SK-N-SH (cell line): ENCODE data around the gene SLC11A1. TPM values are rescaled to one million over a fixed set of nuclear protein-coding genes. Genes with fewer than 3 reads are reported as not detected.
A peak's percentile ranks its signal among the peaks of the same experiment; 100 is the strongest.

Experiments used
- CTCF ChIA-PET: fragments of 300-600, 350-600 bp; formaldehyde crosslinking; extraction: SDS; loops from one replicate; lab custom pipeline; 2021; lab: Yijun Ruan, JAX
- POLR2A ChIA-PET: fragments of 350-600 bp; sonication (Branson Sonifier 250); formaldehyde crosslinking; extraction: SDS; loops from one replicate; lab custom pipeline; 2020; ENCODE audit warnings: antibody characterized with exemption, inconsistent platforms; lab: Yijun Ruan, JAX
- DNase-seq: peaks from one replicate; pipeline ENCODE4 v3.0.0; 2012
- H2AFZ ChIP-seq: fragments of 200-600 bp; sonication (generic); 2 replicates; pipeline ENCODE4 v1.8.1; 2016; ENCODE audit warnings: antibody characterized with exemption, mild to moderate bottlenecking, low read depth
- H3F3A ChIP-seq: fragments of 200-600 bp; sonication (generic); replicated peaks from 2 replicates; pipeline ENCODE3; 2016; ENCODE audit warnings: antibody characterized with exemption, mild to moderate bottlenecking; ENCODE audit not compliant: insufficient read depth
- H3K27ac ChIP-seq, 2 experiments: fragments of 200-500 bp in 1 of 2; fragments of 200-600 bp in 1 of 2; sonication (Bioruptor generic) in 1 of 2; sonication (generic), shearing (Covaris generic) in 1 of 2; 2 replicates each; pipeline versions ENCODE4 v1.5.1 to v1.6.1; 2014 to 2016; ENCODE audit warnings: low read depth in 2 of 2, inconsistent platforms in 1 of 2, low read length in 1 of 2, mild to moderate bottlenecking in 1 of 2, mixed read lengths in 1 of 2
- H3K27me3 ChIP-seq: fragments of 200-600 bp; sonication (generic), shearing (Covaris generic); 2 replicates; pipeline ENCODE4 v1.6.1; 2016; ENCODE audit warnings: mixed run types; ENCODE audit not compliant: insufficient read depth
- H3K36me3 ChIP-seq, 2 experiments: fragments of 200-500 bp in 1 of 2; fragments of 200-600 bp in 1 of 2; sonication (Bioruptor generic) in 1 of 2; sonication (generic) in 1 of 2; replicated peaks in 1 of 2; 2 replicates each; pipeline versions ENCODE3 to v1.5.1; 2014 to 2016; ENCODE audit warnings: low read length in 1 of 2, mild to moderate bottlenecking in 1 of 2; ENCODE audit not compliant: insufficient read depth in 2 of 2, control insufficient read depth in 1 of 2
- H3K4me1 ChIP-seq, 2 experiments: fragments of 200-500 bp in 1 of 2; fragments of 200-600 bp in 1 of 2; sonication (Bioruptor generic) in 1 of 2; sonication (generic), shearing (Covaris generic) in 1 of 2; 2 replicates each; pipeline versions ENCODE4 v1.5.1 to v1.6.1; 2014 to 2016; ENCODE audit warnings: low read depth in 1 of 2, low read length in 1 of 2, mixed run types in 1 of 2; ENCODE audit not compliant: insufficient read depth in 2 of 2, control insufficient read depth in 1 of 2
- H3K4me2 ChIP-seq: fragments of 200-600 bp; sonication (generic), shearing (Covaris generic); 2 replicates; pipeline ENCODE4 v1.6.1; 2017; ENCODE audit warnings: mixed run types
- H3K4me3 ChIP-seq, 2 experiments: fragments of 200-500 bp in 1 of 2; fragments of 200-600 bp in 1 of 2; sonication (Bioruptor generic) in 1 of 2; sonication (generic), shearing (Covaris generic) in 1 of 2; 2 replicates each; pipeline versions ENCODE4 v1.5.1 to v1.8.1; 2014 to 2016; ENCODE audit warnings: low read depth in 2 of 2, inconsistent platforms in 1 of 2, low read length in 1 of 2, mild to moderate bottlenecking in 1 of 2, mixed read lengths in 1 of 2, moderate library complexity in 1 of 2
- H3K79me2 ChIP-seq: fragments of 200-600 bp; sonication (generic); 2 replicates; pipeline ENCODE4 v1.8.1; 2017; ENCODE audit warnings: mild to moderate bottlenecking; ENCODE audit not compliant: insufficient read depth
- H3K9ac ChIP-seq: fragments of 200-600 bp; sonication (generic); 2 replicates; pipeline ENCODE4 v1.6.1; 2017; ENCODE audit warnings: mixed run types
- H3K9me2 ChIP-seq: fragments of 200-600 bp; sonication (generic); 2 replicates; pipeline ENCODE4 v1.6.1; 2017; ENCODE audit warnings: mixed run types
- H3K9me3 ChIP-seq: fragments of 200-600 bp; sonication (generic); 2 replicates; pipeline ENCODE4 v1.6.1; 2017; ENCODE audit warnings: mixed run types, mild to moderate bottlenecking, moderate library complexity
- H4K20me1 ChIP-seq: fragments of 200-600 bp; sonication (generic); 2 replicates; pipeline ENCODE4 v1.6.1; 2017; ENCODE audit warnings: mild to moderate bottlenecking, mixed run types; ENCODE audit not compliant: insufficient read depth
- FOXJ3 ChIP-seq: sonication (generic); formaldehyde crosslinking; IDR thresholded peaks from 2 replicates; pipeline ENCODE4 v1.5.1; 2020; ENCODE audit warnings: mild to moderate bottlenecking, missing genetic modification reagents
- GABPA ChIP-seq: IDR thresholded peaks from 2 replicates; pipeline ENCODE4 v1.4.0; 2012; ENCODE audit warnings: low read depth, mild to moderate bottlenecking
- GATA2 ChIP-seq: sonication (generic); formaldehyde crosslinking; IDR thresholded peaks from 2 replicates; pipeline ENCODE4 v1.5.0; 2020; ENCODE audit warnings: mild to moderate bottlenecking, missing genetic modification reagents
- NFIC ChIP-seq: IDR thresholded peaks from 2 replicates; pipeline ENCODE4 v1.4.0; 2012; ENCODE audit warnings: borderline replicate concordance
- POLR2AphosphoS5 ChIP-seq: IDR thresholded peaks from 2 replicates; pipeline ENCODE4 v1.6.1; 2012; ENCODE audit warnings: low read depth, low read length
- RCOR1 ChIP-seq: fragments of 150-350 bp; IDR thresholded peaks from 2 replicates; pipeline ENCODE4 v1.6.1; 2017; ENCODE audit warnings: antibody characterized with exemption, low read length
- RFX5 ChIP-seq: IDR thresholded peaks from 2 replicates; pipeline ENCODE4 v1.6.1; 2012; ENCODE audit warnings: mild to moderate bottlenecking, improper control_type of control experiment, low read length
- TAF1 ChIP-seq: IDR thresholded peaks from 2 replicates; pipeline ENCODE4 v1.6.1; 2012; ENCODE audit warnings: low read depth, mild to moderate bottlenecking, low read length, moderate library complexity, borderline replicate concordance
- TCF12 ChIP-seq: IDR thresholded peaks from 2 replicates; pipeline ENCODE4 v1.4.0; 2012
- WGBS: methylation state at CpG from one replicate; pipeline ENCODE4 v1.1.6; 2017; ENCODE audit warnings: low lambda C conversion rate; 5-methylcytosine and 5-hydroxymethylcytosine counted together
- polyA plus RNA-seq, 3 experiments: library from polyadenylated mRNA; depleted of rRNA; stranded (reverse); fragments of >200 nt; gene quantifications; 2 replicates each; pipeline ENCODE4 v1.2.3, GENCODE V29; 2012
- TF ChIP-seq, protein P1 (sequence below): fragments of 200-600 bp; sonication (generic); IDR thresholded peaks from 2 replicates; pipeline ENCODE4 v1.6.1; 2017; ENCODE audit warnings: antibody characterized with exemption, mild to moderate bottlenecking, moderate library complexity
- TF ChIP-seq, protein P2 (sequence below): IDR thresholded peaks from 2 replicates; pipeline ENCODE4 v1.6.1; 2012; ENCODE audit warnings: mild to moderate bottlenecking, low read depth, low read length, moderate library complexity
- TF ChIP-seq, protein P3 (sequence below): IDR thresholded peaks from 2 replicates; pipeline ENCODE4; 2012
- TF ChIP-seq, protein P4 (sequence below): fragments of 150-350 bp; IDR thresholded peaks from 2 replicates; pipeline ENCODE4 v1.6.1; 2017; ENCODE audit warnings: antibody characterized with exemption, low read length, low read depth, borderline replicate concordance
- TF ChIP-seq, protein P5 (sequence below): fragments of 150-350 bp; IDR thresholded peaks from 2 replicates; pipeline ENCODE4 v1.6.1; 2016; ENCODE audit warnings: mild to moderate bottlenecking, low read depth, low read length
- TF ChIP-seq, protein P6 (sequence below): IDR thresholded peaks from 2 replicates; pipeline ENCODE4 v1.4.0; 2012; ENCODE audit warnings: low read depth, borderline replicate concordance

Gene SLC11A1
- polyA plus RNA-seq, 1 of the 3 experiments (the other 2 are of a cell fraction) = 0.26 TPM

DNA sequence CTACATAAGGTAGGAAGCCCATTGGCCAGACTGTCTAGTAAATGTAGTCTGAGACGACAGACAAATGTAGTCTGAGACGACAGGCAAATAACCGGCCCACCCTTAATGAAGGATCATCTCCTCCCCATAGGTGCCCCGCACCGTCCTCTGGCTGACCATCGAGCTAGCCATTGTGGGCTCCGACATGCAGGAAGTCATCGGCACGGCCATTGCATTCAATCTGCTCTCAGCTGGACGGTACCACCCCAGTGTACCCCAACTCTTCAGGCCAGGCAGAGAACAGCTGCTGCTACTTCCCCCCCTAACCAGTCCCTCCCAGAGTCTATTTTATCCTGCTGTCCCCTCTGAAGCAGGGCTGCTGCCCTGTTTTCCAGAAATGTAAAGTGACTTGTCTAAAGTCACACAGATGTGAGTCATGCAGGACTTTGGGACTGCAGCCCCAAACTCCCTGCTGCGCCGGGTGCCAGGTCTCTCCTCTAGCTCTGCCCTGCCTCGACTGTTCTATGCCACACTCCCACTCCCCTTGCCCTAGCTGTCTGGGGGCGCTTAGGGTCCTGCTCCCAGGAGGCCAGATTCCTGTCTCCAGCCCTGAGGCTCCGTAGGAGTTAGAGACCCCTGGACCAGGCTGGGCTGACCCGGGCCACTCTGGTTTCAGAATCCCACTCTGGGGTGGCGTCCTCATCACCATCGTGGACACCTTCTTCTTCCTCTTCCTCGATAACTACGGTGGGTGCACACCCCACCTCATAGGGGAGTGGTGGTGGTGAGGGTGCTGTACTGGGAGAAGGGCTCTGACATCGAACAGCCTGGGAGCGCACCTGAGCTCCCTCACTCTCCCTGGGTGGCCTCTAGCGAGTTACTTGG, 4.7 kb downstream of the SLC11A1 start:
- Histone ChIP-seq H3K27ac (no peak overlapping the region), H3K79me2 (no peaks in the 10 kb centered on the region), H3K27me3 (no peaks in the 10 kb centered on the region), H4K20me1 (no peaks in the 10 kb centered on the region), H3K9ac (no peak overlapping the region), H3F3A (no peaks in the 10 kb centered on the region), H3K4me3 (no peak overlapping the region), H3K4me1 (no peaks in the 10 kb centered on the region; a peak in 2 of 4 replicates), H3K36me3 (no peaks in the 10 kb centered on the region), H3K9me3 (no peaks in the 10 kb centered on the region), H3K9me2 (no peaks in the 10 kb centered on the region), H2AFZ (no peak overlapping the region), H3K4me2 (no peak overlapping the region)
- 87% methylated on average over 19 of the region's 23 CpGs for WGBS
- peak; percentile 16 for DNase-seq
- TF ChIP-seq, protein P1, sequence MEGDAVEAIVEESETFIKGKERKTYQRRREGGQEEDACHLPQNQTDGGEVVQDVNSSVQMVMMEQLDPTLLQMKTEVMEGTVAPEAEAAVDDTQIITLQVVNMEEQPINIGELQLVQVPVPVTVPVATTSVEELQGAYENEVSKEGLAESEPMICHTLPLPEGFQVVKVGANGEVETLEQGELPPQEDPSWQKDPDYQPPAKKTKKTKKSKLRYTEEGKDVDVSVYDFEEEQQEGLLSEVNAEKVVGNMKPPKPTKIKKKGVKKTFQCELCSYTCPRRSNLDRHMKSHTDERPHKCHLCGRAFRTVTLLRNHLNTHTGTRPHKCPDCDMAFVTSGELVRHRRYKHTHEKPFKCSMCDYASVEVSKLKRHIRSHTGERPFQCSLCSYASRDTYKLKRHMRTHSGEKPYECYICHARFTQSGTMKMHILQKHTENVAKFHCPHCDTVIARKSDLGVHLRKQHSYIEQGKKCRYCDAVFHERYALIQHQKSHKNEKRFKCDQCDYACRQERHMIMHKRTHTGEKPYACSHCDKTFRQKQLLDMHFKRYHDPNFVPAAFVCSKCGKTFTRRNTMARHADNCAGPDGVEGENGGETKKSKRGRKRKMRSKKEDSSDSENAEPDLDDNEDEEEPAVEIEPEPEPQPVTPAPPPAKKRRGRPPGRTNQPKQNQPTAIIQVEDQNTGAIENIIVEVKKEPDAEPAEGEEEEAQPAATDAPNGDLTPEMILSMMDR = no peak
- TF ChIP-seq RFX5 (no peak), NFIC (no peak), GABPA (no peak), POLR2AphosphoS5 (no peak), TCF12 (no peak), RCOR1 (no peak), GATA2 (CRISPR knock-in tag) (no peak), FOXJ3 (CRISPR knock-in tag) (no peak), TAF1 (no peak)
- TF ChIP-seq, protein P2, sequence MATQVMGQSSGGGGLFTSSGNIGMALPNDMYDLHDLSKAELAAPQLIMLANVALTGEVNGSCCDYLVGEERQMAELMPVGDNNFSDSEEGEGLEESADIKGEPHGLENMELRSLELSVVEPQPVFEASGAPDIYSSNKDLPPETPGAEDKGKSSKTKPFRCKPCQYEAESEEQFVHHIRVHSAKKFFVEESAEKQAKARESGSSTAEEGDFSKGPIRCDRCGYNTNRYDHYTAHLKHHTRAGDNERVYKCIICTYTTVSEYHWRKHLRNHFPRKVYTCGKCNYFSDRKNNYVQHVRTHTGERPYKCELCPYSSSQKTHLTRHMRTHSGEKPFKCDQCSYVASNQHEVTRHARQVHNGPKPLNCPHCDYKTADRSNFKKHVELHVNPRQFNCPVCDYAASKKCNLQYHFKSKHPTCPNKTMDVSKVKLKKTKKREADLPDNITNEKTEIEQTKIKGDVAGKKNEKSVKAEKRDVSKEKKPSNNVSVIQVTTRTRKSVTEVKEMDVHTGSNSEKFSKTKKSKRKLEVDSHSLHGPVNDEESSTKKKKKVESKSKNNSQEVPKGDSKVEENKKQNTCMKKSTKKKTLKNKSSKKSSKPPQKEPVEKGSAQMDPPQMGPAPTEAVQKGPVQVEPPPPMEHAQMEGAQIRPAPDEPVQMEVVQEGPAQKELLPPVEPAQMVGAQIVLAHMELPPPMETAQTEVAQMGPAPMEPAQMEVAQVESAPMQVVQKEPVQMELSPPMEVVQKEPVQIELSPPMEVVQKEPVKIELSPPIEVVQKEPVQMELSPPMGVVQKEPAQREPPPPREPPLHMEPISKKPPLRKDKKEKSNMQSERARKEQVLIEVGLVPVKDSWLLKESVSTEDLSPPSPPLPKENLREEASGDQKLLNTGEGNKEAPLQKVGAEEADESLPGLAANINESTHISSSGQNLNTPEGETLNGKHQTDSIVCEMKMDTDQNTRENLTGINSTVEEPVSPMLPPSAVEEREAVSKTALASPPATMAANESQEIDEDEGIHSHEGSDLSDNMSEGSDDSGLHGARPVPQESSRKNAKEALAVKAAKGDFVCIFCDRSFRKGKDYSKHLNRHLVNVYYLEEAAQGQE = no peak
- TF ChIP-seq, protein P3, sequence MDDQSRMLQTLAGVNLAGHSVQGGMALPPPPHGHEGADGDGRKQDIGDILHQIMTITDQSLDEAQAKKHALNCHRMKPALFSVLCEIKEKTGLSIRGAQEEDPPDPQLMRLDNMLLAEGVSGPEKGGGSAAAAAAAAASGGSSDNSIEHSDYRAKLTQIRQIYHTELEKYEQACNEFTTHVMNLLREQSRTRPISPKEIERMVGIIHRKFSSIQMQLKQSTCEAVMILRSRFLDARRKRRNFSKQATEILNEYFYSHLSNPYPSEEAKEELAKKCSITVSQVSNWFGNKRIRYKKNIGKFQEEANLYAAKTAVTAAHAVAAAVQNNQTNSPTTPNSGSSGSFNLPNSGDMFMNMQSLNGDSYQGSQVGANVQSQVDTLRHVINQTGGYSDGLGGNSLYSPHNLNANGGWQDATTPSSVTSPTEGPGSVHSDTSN = no peak
- TF ChIP-seq, protein P4, sequence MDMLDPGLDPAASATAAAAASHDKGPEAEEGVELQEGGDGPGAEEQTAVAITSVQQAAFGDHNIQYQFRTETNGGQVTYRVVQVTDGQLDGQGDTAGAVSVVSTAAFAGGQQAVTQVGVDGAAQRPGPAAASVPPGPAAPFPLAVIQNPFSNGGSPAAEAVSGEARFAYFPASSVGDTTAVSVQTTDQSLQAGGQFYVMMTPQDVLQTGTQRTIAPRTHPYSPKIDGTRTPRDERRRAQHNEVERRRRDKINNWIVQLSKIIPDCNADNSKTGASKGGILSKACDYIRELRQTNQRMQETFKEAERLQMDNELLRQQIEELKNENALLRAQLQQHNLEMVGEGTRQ = no peak
- TF ChIP-seq, protein P5, sequence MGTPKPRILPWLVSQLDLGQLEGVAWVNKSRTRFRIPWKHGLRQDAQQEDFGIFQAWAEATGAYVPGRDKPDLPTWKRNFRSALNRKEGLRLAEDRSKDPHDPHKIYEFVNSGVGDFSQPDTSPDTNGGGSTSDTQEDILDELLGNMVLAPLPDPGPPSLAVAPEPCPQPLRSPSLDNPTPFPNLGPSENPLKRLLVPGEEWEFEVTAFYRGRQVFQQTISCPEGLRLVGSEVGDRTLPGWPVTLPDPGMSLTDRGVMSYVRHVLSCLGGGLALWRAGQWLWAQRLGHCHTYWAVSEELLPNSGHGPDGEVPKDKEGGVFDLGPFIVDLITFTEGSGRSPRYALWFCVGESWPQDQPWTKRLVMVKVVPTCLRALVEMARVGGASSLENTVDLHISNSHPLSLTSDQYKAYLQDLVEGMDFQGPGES = no peak
- TF ChIP-seq, protein P6, sequence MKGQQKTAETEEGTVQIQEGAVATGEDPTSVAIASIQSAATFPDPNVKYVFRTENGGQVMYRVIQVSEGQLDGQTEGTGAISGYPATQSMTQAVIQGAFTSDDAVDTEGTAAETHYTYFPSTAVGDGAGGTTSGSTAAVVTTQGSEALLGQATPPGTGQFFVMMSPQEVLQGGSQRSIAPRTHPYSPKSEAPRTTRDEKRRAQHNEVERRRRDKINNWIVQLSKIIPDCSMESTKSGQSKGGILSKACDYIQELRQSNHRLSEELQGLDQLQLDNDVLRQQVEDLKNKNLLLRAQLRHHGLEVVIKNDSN = no peak
- CTCF ChIA-PET = interaction anchor here (1.4 to 2.2 kb wide), 3 partner anchors 9 to 85 kb away, joined by 4 to 9 read pairs (median 7); partner anchors contain the start of gene CATIP
- POLR2A ChIA-PET = no interaction called here
